Renal pelvis (tissue), 4 donors: Measurements from ENCODE around the gene BTBD2. TPM values are rescaled to one million over a fixed set of nuclear protein-coding genes. Genes with fewer than 3 reads are reported as not detected.

Experiments
- DNase-seq: peaks from one replicate; pipeline ENCODE4 v3.0.0-alpha.2; 2013
- polyA plus RNA-seq, 3 donors: library from polyadenylated mRNA; unstranded; fragments of 120-200 nt; gene quantifications; one replicate each; pipeline ENCODE4 v1.2.1, GENCODE V29; 2013; ENCODE audit not compliant: insufficient read length in 3 of 3

The BTBD2 gene
- polyA plus RNA-seq, 3 donors = 114 to 138 (median 114) TPM

GRCh38 chr19:1944088-1944915 is 71.2 kb downstream of the BTBD2 start:
- no peak for DNase-seq

GRCh38 chr19:1943661-1944087 is 71.8 kb downstream of the BTBD2 start:
- DNase-seq = no peak

- no peak for DNase-seq
These were observed 72.5 kb downstream of the BTBD2 start for GRCh38 chr19:1942934-1943555.

- DNase-seq = peak; percentile 81
These were observed 73.2 kb downstream of the BTBD2 start for GRCh38 chr19:1942078-1942933.

GRCh38 chr19:1941146-1942077 is 74.1 kb downstream of the BTBD2 start, which contains the start of gene CSNK1G2:
Gene CSNK1G2 (plus strand): TSS chr19:1941172. CDS start chr19:1969773, 28,601 bp downstream.
- no peak for DNase-seq

GRCh38 chr19:1938071-1938470 is 77.4 kb downstream of the BTBD2 start:
- no peak for DNase-seq

- no peak for DNase-seq
These were observed 78.5 kb downstream of the BTBD2 start for GRCh38 chr19:1936916-1937610.

GRCh38 chr19:1936430-1936829 is 79.1 kb downstream of the BTBD2 start:
- DNase-seq = no peak

- no peak for DNase-seq
These were observed 79.9 kb downstream of the BTBD2 start for GRCh38 chr19:1935484-1936208.

Other genes with a start within 250 kb of the BTBD2 start
- gene ATP8B3, start 203.4 kb downstream of the BTBD2 start, polyA plus RNA-seq = 1 to 10 TPM in 1 of 3 donors, under 1 TPM in 2; 0.58 to 1.0 (median 0.83) TPM
- 10 to 100 TPM; 29.2 to 35.8 (median 30.0) TPM for gene REXO1, start 167.2 kb downstream of the BTBD2 start, polyA plus RNA-seq
- 10 to 100 TPM in 2 of 3 donors, 1 to 10 TPM in 1; 7.8 to 11.7 (median 11.3) TPM for gene KLF16, start 152.1 kb downstream of the BTBD2 start, polyA plus RNA-seq
- gene ABHD17A, start 130.2 kb downstream of the BTBD2 start, polyA plus RNA-seq = 10 to 100 TPM; 42.6 to 71.8 (median 58.8) TPM
- 1 to 10 TPM; 3.7 to 5.5 (median 4.6) TPM for gene ADAT3, start 110.3 kb downstream of the BTBD2 start, polyA plus RNA-seq
- 100 to 1,000 TPM in 1 of 3 donors, 10 to 100 TPM in 2; 77.5 to 101 (median 96.6) TPM for gene SCAMP4, start 110.3 kb downstream of the BTBD2 start, polyA plus RNA-seq
- 10 to 100 TPM; 55.7 to 72.6 (median 70.7) TPM for gene CSNK1G2, start 74.5 kb downstream of the BTBD2 start, polyA plus RNA-seq
- 10 to 100 TPM; 74.4 to 82.8 (median 81.0) TPM for gene MKNK2, start 35.5 kb upstream of the BTBD2 start, polyA plus RNA-seq
- 10 to 100 TPM; 25.1 to 29.1 (median 26.6) TPM for gene MOB3A, start 80.6 kb upstream of the BTBD2 start, polyA plus RNA-seq
- 1 to 10 TPM; 6.4 to 8.9 (median 7.5) TPM for gene IZUMO4, start 81.2 kb upstream of the BTBD2 start, polyA plus RNA-seq
- 100 to 1,000 TPM; 116 to 131 (median 130) TPM for gene AP3D1, start 135.9 kb upstream of the BTBD2 start, polyA plus RNA-seq
- gene DOT1L, start 148.2 kb upstream of the BTBD2 start, polyA plus RNA-seq = 10 to 100 TPM; 27.4 to 38.3 (median 36.8) TPM
- gene PLEKHJ1, start 220.6 kb upstream of the BTBD2 start, polyA plus RNA-seq = 10 to 100 TPM; 73.7 to 92.1 (median 85.6) TPM
- 10 to 100 TPM; 78.4 to 99.8 (median 85.6) TPM for gene SF3A2, start 221.1 kb upstream of the BTBD2 start, polyA plus RNA-seq
- 1 to 10 TPM in 2 of 3 donors, under 1 TPM in 1; 0.43 to 3.5 (median 3.2) TPM for gene AMH, start 233.6 kb upstream of the BTBD2 start, polyA plus RNA-seq
- under 1 TPM; 0.52 to 0.68 (median 0.67) TPM for gene JSRP1, start 240.7 kb upstream of the BTBD2 start, polyA plus RNA-seq